PC-3 (cell line): Measurements from ENCODE around the gene PRDM5.

ENCODE experiments used
- EZH2 ChIP-seq: fragments of 300-600 bp; sonication (generic); IDR thresholded peaks from one replicate; pipeline ENCODE4 v1.6.1; 2017; ENCODE audit warnings: antibody characterized with exemption, mild to moderate bottlenecking, low read length; ENCODE audit not compliant: unreplicated experiment
- EZH2phosphoT487 ChIP-seq: fragments of 300-600 bp; sonication (generic); IDR thresholded peaks from 2 replicates; pipeline ENCODE4 v1.6.1; 2018; ENCODE audit warnings: mild to moderate bottlenecking, antibody characterized with exemption, low read length, borderline replicate concordance
- TF ChIP-seq, protein P1 (sequence below): fragments of 300-600 bp; sonication (generic); conservative IDR thresholded peaks from 2 replicates; pipeline ENCODE4 v1.5.1; 2017; ENCODE audit warnings: antibody characterized with exemption, low read depth, mild to moderate bottlenecking, low read length

DNA sequence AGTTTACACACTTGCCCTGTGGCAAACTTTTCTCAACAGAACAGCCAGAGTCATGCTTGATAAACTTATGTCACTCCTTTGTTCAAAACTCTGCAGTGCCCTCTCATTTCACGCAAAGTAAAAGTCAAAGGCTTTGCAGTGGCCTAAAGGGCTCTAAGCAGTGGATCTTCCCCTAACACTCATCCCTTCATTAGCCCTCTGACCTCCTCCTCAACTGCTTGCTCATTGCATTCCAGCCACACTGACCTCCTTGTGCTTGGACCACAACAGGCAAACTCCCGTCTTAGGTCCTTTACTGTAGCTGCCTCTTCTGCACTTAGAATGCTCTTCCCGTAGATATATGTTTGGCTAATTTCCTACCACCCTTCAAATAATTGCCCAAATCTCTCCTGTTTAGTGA lies 5.6 kb downstream of the PRDM5 start:
- TF ChIP-seq, protein P1, sequence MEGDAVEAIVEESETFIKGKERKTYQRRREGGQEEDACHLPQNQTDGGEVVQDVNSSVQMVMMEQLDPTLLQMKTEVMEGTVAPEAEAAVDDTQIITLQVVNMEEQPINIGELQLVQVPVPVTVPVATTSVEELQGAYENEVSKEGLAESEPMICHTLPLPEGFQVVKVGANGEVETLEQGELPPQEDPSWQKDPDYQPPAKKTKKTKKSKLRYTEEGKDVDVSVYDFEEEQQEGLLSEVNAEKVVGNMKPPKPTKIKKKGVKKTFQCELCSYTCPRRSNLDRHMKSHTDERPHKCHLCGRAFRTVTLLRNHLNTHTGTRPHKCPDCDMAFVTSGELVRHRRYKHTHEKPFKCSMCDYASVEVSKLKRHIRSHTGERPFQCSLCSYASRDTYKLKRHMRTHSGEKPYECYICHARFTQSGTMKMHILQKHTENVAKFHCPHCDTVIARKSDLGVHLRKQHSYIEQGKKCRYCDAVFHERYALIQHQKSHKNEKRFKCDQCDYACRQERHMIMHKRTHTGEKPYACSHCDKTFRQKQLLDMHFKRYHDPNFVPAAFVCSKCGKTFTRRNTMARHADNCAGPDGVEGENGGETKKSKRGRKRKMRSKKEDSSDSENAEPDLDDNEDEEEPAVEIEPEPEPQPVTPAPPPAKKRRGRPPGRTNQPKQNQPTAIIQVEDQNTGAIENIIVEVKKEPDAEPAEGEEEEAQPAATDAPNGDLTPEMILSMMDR = no peak
- TF ChIP-seq EZH2 (no peak), EZH2phosphoT487 (no peak)
